Measurements from ENCODE around the gene TCERG1. TPM values are rescaled to one million over a fixed set of nuclear protein-coding genes. Genes with fewer than 3 reads are reported as not detected.

Gene TCERG1
- 97.1 and 129 TPM in 2 replicates for total RNA-seq (2014; rRNA removed; shearing (Covaris generic))

DNA sequence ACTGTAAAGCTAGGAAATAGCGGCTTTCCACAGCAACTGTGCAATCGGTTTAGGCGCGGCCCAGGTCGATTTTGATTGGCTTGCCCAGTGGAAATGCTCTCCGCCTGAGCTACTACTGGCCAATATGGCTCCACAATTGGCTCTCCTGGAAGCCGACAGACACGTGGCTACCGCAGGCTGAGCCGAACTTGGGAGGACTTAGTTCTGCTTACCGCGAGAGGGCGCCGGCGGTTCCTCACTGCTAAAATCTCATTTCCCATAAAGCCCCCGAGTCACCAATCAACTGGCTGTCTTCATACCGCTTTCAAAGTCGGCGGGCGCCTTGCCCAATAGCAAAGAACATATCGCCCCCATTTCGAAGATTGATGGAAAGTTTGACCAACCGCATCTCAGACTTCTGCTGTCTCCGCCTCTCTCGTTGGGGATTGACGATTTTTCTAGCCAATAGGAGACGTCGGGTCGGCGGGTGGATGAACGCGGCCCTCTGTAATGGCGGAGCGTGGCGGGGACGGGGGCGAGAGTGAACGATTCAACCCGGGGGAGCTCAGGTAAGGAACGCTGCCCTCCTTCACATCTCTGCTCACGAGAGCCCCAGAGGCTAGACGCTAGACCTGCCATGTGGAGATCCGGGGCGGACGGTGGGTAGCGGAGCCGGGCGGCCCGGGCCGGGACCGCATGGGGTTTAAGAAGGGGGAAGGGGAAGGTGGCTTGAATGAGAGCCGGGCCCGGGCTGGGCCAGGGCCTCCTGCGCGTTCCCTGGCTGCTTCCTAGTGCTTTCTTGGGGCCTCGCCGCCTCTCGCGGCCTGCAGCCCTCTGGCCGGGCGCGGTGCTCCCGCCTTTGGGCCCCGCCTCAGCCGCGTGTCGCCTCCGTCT is at the start of gene TCERG1:
TSS of gene TCERG1 (plus strand) at position 473 of the 873 bp plus-strand sequence. CDS start at position 490, 17 bp downstream.
- H3K9me3 ChIP-seq (replicated peaks) = no peaks in the 10 kb centered on the region
- no peaks in the 10 kb centered on the region for H3K27me3 ChIP-seq
- no peaks in the 10 kb centered on the region for H3K36me3 ChIP-seq
- peak within 1 kb of the TSS; percentile 94 for H3K4me3 ChIP-seq
- H3K27ac ChIP-seq = peak within 1 kb of the TSS; percentile 97
- H3K4me1 ChIP-seq = peaks cover 15% of the 10 kb centered on the region
- peak; percentile 99 to 100 for DNase-seq

DNA sequence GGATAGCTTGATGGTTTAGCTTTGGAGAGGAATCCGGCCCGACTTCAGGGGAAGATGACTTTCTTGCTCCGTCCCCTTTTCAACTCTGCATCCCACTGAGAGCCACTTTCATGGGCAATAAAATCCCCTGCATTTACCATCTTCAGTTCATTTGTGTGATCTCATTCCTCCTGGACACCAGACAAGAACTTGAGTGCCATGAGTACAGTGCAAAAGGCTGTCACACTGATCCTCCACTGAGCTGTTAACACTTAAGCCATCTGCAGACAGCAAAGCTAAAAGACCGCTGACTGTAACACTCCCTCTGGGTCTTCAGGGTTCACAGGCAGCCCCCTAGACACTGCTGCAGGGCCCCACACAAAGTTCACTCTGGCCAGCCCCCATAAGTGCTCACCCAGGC is 48.3 kb upstream of the TCERG1 start:
- Histone ChIP-seq H3K27ac (no peak overlapping the region), H3K4me1 (no peaks in the 10 kb centered on the region), H3K36me3 (peaks cover 2% of the 10 kb centered on the region; the same call in 1 of the 2 replicates), H3K9me3 (replicated peaks) (no peaks in the 10 kb centered on the region), H3K4me3 (no peak overlapping the region), H3K27me3 (peaks cover 8% of the 10 kb centered on the region; the same call in 1 of the 2 replicates)
- DNase-seq = no peak

DNA sequence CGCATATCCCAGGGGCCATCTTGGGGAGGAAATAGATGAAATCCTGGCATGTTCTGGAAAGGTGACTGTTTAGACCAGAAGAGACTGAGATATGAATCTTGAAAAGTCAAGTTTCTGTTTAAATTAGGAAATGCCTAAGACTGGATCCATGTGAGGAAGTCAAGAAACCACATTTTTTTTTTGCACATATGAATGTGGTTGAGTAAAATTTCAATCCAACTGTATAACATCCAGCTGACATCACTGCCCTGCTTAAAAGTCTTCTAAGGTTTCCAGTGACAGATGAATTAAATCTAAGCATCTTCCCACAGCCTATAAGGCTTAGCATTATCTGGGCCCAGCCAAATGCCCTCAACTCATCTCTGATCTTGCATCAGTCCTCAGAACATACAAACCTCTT is 47.7 kb upstream of the TCERG1 start:
- Histone ChIP-seq H3K4me3 (no peak overlapping the region), H3K27me3 (peaks cover 8% of the 10 kb centered on the region; the same call in 1 of the 2 replicates), H3K4me1 (no peaks in the 10 kb centered on the region), H3K27ac (no peak overlapping the region), H3K36me3 (peaks cover 2% of the 10 kb centered on the region; the same call in 1 of the 2 replicates), H3K9me3 (replicated peaks) (no peaks in the 10 kb centered on the region)
- no peak for DNase-seq

DNA sequence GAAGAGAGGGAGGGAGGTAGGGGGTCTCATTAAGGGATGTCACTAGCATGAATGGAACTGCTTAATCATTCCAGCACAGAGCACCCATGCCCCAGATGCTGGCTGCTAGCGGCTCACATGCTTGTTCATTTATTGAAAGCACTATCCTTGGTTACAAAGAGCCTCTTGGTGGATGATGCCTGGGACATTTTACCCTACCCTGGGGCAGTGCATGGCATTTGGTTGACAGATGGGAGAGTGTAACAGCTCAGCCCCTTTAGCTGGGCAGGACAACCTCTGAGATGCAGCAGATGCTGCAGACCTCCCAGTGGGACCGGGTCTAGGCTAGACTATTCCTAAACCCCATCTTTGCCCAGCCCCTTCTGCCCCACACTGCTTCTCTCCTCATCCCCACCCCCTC is 46.9 kb upstream of the TCERG1 start:
- peaks cover 5% of the 10 kb centered on the region; the same call in 1 of the 2 replicates for H3K27me3 ChIP-seq
- no peak overlapping the region for H3K4me3 ChIP-seq
- H3K9me3 ChIP-seq (replicated peaks) = no peaks in the 10 kb centered on the region
- H3K27ac ChIP-seq = no peak overlapping the region
- no peaks in the 10 kb centered on the region for H3K4me1 ChIP-seq
- DNase-seq = no peak
- peaks cover 2% of the 10 kb centered on the region; the same call in 1 of the 2 replicates for H3K36me3 ChIP-seq

DNA sequence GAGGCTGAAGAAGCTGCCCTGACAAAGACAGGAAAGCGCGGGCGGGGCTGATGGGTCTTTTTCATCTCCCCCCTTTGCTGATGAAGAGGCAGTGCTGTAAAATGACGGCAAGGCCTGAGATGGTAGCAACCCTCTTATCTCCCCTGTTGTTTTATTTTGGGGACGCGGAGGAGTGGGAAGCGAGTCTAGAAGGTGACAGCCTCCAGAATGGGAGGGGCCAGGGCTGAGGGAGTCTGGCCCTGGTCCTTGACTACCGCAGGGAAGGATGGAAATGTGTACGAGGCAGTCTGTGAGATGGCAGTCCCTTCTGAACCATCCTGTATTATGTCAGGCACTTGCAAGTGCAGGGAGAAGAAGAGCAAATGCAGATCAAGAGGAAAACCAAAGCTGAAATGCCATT is 46.1 kb upstream of the TCERG1 start:
- DNase-seq = no peak
- Histone ChIP-seq H3K4me1 (no peaks in the 10 kb centered on the region), H3K9me3 (replicated peaks) (no peaks in the 10 kb centered on the region), H3K4me3 (no peak overlapping the region), H3K27me3 (peaks cover 6% of the 10 kb centered on the region; the same call in 1 of the 2 replicates), H3K36me3 (peaks cover 2% of the 10 kb centered on the region; the same call in 1 of the 2 replicates), H3K27ac (no peak overlapping the region)

DNA sequence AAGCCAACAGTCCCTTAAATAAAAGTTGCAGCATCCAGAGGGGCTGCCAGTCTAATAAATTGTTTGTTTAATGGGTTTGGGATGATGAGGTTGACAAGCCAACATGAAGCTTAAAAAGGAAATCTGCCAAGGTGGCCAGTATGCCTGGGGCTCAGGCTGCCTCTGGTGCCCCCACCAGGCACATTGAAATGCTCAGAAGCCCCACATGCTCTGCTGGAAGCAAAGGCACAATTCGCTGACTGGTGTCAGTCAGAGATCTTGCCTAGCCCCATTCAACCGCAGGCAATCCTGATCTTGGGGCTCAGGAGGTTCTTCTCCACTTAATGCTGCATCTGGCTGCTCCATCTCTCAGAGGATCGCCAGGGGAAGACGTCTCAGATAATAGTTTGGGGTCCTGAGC is 44.2 kb upstream of the TCERG1 start:
- no peaks in the 10 kb centered on the region for H3K9me3 ChIP-seq (replicated peaks)
- H3K4me1 ChIP-seq = no peaks in the 10 kb centered on the region
- H3K27me3 ChIP-seq = peaks cover 7% of the 10 kb centered on the region; the same call in 1 of the 2 replicates
- H3K27ac ChIP-seq = no peak overlapping the region
- no peak for DNase-seq
- no peak overlapping the region for H3K4me3 ChIP-seq
- peaks cover 2% of the 10 kb centered on the region; the same call in 1 of the 2 replicates for H3K36me3 ChIP-seq

DNA sequence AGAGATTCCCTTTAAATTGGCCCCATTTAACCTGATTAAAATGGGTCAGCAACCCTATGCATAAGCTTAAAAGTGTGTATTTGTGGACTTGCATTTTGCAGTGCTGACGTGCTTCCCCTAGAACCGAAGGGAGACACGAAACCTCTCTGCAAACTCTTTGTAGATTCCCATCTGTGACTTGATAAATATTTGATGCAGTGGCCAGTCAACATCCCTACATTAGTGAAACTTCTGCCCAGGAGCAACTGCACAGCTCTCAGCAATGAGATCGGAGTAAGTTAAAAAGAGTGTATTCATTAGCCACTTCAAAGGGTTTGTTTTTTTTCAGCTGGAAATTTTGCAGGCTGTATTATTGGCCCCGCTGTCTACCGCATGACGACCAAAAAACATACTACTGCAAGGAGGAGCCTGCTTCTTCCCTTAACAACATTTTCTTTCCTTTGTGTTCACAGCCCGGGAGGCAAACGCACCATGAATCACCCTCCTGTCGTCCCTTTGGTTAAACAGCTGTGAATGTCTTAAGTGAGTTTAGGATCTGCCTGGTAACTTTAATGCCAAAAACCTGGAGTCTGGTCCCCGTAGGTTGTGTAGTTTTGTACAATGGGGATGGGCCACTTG is 38.0 kb upstream of the TCERG1 start:
- DNase-seq = no peak
- no peaks in the 10 kb centered on the region for H3K9me3 ChIP-seq (replicated peaks)
- H3K36me3 ChIP-seq = no peaks in the 10 kb centered on the region
- no peak overlapping the region for H3K4me3 ChIP-seq
- peaks cover 3% of the 10 kb centered on the region; the same call in 1 of the 2 replicates for H3K27me3 ChIP-seq
- no peaks in the 10 kb centered on the region for H3K4me1 ChIP-seq
- no peak overlapping the region for H3K27ac ChIP-seq

DNA sequence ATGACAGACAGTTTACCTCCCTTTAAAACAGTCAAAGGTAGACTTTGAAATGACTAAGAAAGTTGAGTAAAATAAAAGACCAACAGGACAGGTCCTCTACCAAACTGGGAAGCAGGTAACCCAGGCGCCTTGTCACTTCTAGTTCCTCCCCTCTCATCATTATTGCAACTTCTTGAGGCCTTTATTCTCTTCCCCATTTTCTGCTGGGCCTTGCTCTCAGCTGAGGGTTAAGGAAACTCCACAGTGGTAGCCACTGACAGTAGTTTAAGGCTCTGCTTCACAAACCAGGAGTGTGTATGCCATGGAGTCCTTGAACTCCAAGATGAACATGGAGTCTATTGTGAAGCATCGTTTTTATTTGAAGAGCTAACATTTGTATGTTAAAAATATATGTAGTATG is 36.9 kb upstream of the TCERG1 start:
- Histone ChIP-seq H3K9me3 (replicated peaks) (no peaks in the 10 kb centered on the region), H3K4me1 (no peaks in the 10 kb centered on the region), H3K27ac (no peak overlapping the region), H3K36me3 (no peaks in the 10 kb centered on the region), H3K27me3 (peaks cover 3% of the 10 kb centered on the region; the same call in 1 of the 2 replicates), H3K4me3 (no peak overlapping the region)
- no peak for DNase-seq

DNA sequence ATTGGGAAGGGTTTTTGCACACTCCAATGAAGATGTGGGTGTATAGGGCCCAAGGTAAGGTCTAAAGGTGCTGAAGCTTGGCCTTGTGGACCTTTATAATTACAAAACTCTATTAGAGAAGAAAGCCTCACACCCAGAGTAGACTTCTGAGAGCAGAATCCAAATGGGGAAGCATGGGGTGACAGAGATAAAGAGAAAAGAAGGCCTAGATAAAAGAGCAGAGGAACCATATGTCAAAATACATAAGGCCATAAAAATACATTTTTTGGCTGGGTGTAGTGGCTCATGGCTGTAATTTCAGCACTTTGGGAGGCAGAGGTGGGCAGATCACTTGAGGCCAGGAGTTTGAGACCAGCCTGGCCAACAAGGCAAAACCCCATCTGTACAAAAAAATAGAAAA is 27.4 kb upstream of the TCERG1 start:
- no peak for DNase-seq
- no peaks in the 10 kb centered on the region for H3K9me3 ChIP-seq (replicated peaks)
- H3K27ac ChIP-seq = no peak overlapping the region
- H3K4me1 ChIP-seq = no peaks in the 10 kb centered on the region
- no peak overlapping the region for H3K4me3 ChIP-seq
- peaks cover 7% of the 10 kb centered on the region for H3K27me3 ChIP-seq
- no peaks in the 10 kb centered on the region for H3K36me3 ChIP-seq

DNA sequence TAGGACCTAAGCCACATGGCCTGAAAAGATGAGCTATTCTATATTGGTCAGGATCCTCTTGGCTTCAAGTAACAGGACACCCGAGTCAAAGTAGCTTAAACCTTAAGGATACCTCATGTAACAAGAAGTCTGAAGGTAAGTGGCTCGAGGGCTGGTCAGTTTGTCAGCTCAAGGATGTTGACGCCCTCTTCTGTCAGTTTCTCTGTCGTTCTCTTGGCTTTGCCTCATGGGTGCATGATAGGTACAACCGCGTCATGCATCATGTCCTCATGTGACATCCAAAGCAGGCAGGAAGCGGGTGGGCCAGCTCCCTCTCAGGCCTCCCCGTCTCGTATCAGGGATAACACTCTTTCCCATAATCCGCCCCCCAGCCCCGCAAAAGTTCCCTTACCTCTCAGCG is 22.1 kb upstream of the TCERG1 start:
- Histone ChIP-seq H3K4me3 (no peak overlapping the region), H3K27me3 (peaks cover 7% of the 10 kb centered on the region), H3K36me3 (no peaks in the 10 kb centered on the region), H3K27ac (no peak overlapping the region), H3K4me1 (no peaks in the 10 kb centered on the region), H3K9me3 (replicated peaks) (no peaks in the 10 kb centered on the region)
- DNase-seq = no peak

DNA sequence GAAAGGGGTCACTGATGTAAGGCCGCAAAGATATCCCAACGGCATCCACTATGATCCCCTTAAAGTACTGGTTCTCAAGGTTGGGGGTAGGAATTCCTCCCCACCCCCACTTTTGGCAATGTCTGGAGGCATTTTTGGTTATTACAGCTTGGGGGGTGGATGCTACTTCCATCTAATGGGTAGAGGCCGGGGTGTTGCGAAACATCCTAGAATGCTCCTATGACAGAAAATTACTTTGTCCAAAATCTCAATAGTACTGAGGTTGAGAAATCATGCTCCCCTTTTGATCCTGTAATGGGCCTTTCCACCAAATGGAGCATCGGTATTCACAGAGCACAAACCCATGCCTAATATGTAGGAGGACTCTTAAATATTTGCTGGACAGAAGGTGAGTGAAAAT is 20.8 kb upstream of the TCERG1 start:
- Histone ChIP-seq H3K27ac (no peak overlapping the region), H3K27me3 (peaks cover 7% of the 10 kb centered on the region), H3K36me3 (no peaks in the 10 kb centered on the region), H3K9me3 (replicated peaks) (no peaks in the 10 kb centered on the region), H3K4me3 (no peak overlapping the region), H3K4me1 (no peaks in the 10 kb centered on the region)
- DNase-seq = no peak

DNA sequence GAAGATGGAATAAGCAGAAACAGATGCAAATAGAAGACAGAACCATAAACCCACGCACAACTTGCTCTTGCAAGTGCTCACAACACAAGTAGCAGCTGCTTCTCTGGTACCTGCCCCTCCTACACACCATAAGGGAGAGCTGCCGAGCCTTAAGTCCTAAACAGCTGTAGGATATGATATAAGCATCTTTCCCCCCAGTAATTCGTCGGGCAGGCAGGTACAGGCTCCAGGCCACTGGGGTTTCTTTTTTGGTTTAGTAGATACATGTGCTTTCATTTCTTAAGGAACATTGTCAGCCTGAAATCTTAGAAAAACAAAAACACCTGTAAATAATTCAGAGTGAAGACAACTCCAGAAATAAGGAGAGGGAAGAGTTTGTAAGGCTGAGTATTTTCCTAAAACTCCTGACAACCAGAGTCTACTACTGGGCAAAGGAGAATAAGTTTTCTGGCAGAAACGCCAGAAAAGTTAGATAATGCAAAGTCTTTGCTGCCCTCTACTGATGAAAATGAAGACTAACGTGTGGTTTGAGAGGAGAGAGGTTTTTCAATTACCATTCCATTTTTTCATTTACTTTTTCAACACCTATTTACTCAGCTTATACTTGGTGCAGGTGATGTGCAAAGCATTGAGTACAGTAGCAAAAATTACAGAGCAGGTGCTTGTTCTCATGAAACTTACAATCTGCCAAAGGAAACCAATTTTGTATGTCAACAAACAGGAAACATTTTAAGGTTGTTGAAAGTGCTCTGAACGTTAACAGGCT is 20.1 kb upstream of the TCERG1 start:
- peak in 1 of 2 experiments; percentile 61 for DNase-seq
- no peaks in the 10 kb centered on the region for H3K36me3 ChIP-seq
- H3K4me1 ChIP-seq = no peaks in the 10 kb centered on the region
- no peak overlapping the region for H3K27ac ChIP-seq
- no peak overlapping the region for H3K4me3 ChIP-seq
- no peaks in the 10 kb centered on the region for H3K9me3 ChIP-seq (replicated peaks)
- H3K27me3 ChIP-seq = peaks cover 6% of the 10 kb centered on the region

DNA sequence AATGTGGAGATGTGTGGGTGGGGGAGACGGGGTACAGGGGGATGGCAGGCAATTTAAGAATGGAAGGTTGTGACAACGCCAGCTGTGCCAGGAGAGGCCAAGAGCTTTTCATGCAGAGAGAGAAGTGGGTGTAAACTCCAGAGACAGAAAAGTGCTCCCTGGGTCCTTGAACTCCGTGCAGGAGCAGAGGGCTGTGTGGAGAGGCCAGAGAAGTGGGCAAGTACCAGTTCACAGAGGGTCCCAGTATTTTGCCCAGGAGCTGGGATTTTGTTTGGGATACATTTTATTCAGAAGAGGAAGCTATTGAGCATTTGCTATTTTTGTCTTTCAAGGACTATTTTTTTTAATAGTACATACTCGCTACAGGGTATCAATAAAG is 19.5 kb upstream of the TCERG1 start:
- H3K9me3 ChIP-seq (replicated peaks) = no peaks in the 10 kb centered on the region
- H3K4me1 ChIP-seq = no peaks in the 10 kb centered on the region
- H3K27ac ChIP-seq = no peak overlapping the region
- DNase-seq = no peak
- H3K27me3 ChIP-seq = peaks cover 4% of the 10 kb centered on the region
- H3K36me3 ChIP-seq = no peaks in the 10 kb centered on the region
- no peak overlapping the region for H3K4me3 ChIP-seq

DNA sequence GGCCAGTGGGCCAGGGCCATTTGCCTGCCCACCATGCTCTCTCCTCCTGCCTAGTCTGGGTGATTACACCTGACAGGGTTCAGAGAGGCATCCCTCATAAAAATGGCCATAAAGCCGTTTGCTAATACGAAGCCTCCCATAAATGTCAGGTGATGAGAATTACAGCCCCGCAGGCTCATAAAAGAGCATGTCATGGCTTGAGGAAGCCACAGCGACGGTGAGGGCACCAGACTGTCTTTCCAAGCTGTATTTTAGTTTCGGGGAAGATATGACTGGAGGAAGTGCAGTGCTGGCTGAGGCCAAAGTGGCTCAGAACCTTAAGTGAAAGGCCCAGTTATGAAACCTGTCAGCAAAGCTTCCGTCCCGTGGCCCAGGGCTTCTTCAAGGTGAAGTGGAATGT is 18.5 kb upstream of the TCERG1 start:
- H3K27ac ChIP-seq = no peak overlapping the region

DNA sequence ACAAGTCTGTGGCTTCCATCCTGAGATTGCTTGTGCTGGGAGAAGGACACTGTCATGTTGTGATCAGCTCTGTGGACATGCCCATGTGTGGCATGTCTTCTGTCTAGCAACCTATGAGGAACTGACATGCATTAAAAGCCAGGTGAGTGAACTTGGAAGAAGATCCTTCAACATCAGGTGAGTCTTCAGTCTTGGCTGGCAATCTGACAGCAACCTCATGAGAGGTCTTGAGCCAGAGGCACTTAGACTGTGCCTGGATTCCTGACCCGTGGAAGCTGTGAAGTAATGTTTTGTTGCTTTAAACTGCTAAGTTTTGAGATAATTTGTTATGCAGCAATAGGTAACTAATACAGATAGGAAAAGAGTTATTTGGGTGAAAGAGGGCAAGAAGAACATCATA is 6.8 kb upstream of the TCERG1 start:
- Histone ChIP-seq H3K4me1 (no peaks in the 10 kb centered on the region), H3K9me3 (replicated peaks) (no peaks in the 10 kb centered on the region), H3K4me3 (no peak overlapping the region), H3K36me3 (no peaks in the 10 kb centered on the region), H3K27me3 (peaks cover 6% of the 10 kb centered on the region; the same call in 1 of the 2 replicates), H3K27ac (no peak overlapping the region)
- DNase-seq = no peak

More for the DNA sequence above, 18.5 kb upstream of the TCERG1 start:
- H3K36me3 ChIP-seq = no peaks in the 10 kb centered on the region
- H3K27me3 ChIP-seq = peaks cover 1% of the 10 kb centered on the region
- H3K4me1 ChIP-seq = no peaks in the 10 kb centered on the region
- H3K9me3 ChIP-seq (replicated peaks) = no peaks in the 10 kb centered on the region
- DNase-seq = no peak
- H3K4me3 ChIP-seq = no peak overlapping the region

Measured in SJCRH30 (cell line).